ENCODE measurements around the gene ABCA4. TPM values are rescaled to one million over a fixed set of nuclear protein-coding genes. Genes with fewer than 3 reads are reported as not detected.
A peak's percentile ranks its signal among the peaks of the same experiment; 100 is the strongest.

Gene ABCA4
- total RNA-seq, 1 experiment from 2014 or later: 0.09 TPM

GRCh38 chr1:94104776-94105580 is 16.0 kb downstream of the ABCA4 start:
- ATAC-seq (peak; percentile 10; the same call in 1 of the 2 replicates), DNase-seq (ENCODE audit: low spot score) (no peak)
- Mint-ChIP-seq H3K4me1 (peaks cover 35% of the 10 kb centered on the region), H3K9me3 (no peaks in the 10 kb centered on the region), H3K4me3 (no peak overlapping the region), H3K27me3 (ENCODE audit: low read depth) (peaks cover 28% of the 10 kb centered on the region), H3K27ac (no peak overlapping the region), H3K36me3 (no peaks in the 10 kb centered on the region)
- CTCF ChIA-PET: interaction anchor here (0.8 to 1.2 kb wide), 4 partner anchors 43 to 195 kb away, joined by 3 to 4 read pairs (median 3); no protein-coding TSS in a partner anchor
- POLR2A ChIA-PET: no interaction called here
- TF ChIP-seq TCF7 (CRISPR knock-in tag; IDR thresholded peaks at IDR 0.05; ENCODE audit: low read depth): no peak
- TF ChIP-seq MXD4 (CRISPR knock-in tag; IDR thresholded peaks at IDR 0.05; ENCODE audit: borderline replicate concordance): no peak
- no peak for TF ChIP-seq ZNF532 (CRISPR knock-in tag; IDR thresholded peaks at IDR 0.05; ENCODE audit: borderline replicate concordance)
- no peak for TF ChIP-seq FOXK1 (CRISPR knock-in tag; IDR thresholded peaks at IDR 0.05)
- no peak for TF ChIP-seq ZNF232 (CRISPR knock-in tag; IDR thresholded peaks at IDR 0.05)
- TF ChIP-seq E2F5 (CRISPR knock-in tag; IDR thresholded peaks at IDR 0.05): no peak
- no peak for TF ChIP-seq PREB (CRISPR knock-in tag; IDR thresholded peaks at IDR 0.05; ENCODE audit: borderline replicate concordance)
- TF ChIP-seq SMAD3 (CRISPR knock-in tag; IDR thresholded peaks at IDR 0.05; ENCODE audit: borderline replicate concordance): no peak
- TF ChIP-seq USF2 (CRISPR knock-in tag; IDR thresholded peaks at IDR 0.05): no peak
- no peak for TF ChIP-seq PRDM15 (CRISPR knock-in tag; IDR thresholded peaks at IDR 0.05)
- no peak for TF ChIP-seq USF1 (CRISPR knock-in tag; IDR thresholded peaks at IDR 0.05)
- TF ChIP-seq ZNF138 (CRISPR knock-in tag; conservative IDR thresholded peaks at IDR 0.05): no peak
- TF ChIP-seq ZNF396 (CRISPR knock-in tag; IDR thresholded peaks at IDR 0.05; ENCODE audit: borderline replicate concordance): no peak
- TF ChIP-seq ZNF425 (CRISPR knock-in tag; conservative IDR thresholded peaks at IDR 0.05): no peak
- TF ChIP-seq GRHL2 (CRISPR knock-in tag; IDR thresholded peaks at IDR 0.05; ENCODE audit: insufficient replicate concordance, severe bottlenecking): no peak
- TF ChIP-seq TP53 (CRISPR knock-in tag; IDR thresholded peaks at IDR 0.05): no peak
- TF ChIP-seq E2F1 (CRISPR knock-in tag; IDR thresholded peaks at IDR 0.05): no peak
- no peak for TF ChIP-seq ERG (CRISPR knock-in tag; IDR thresholded peaks at IDR 0.05)
- TF ChIP-seq SOX15 (CRISPR knock-in tag; IDR thresholded peaks at IDR 0.05): no peak

All from WTC11 (cell line).